HG03095 (cell line): ENCODE results near the gene CCDC136.

ENCODE experiments used
- ATAC-seq: cut with Tn5 transposase; IDR thresholded peaks from one replicate; pipeline ENCODE4 v1.9.1; 2021; ENCODE audit warnings: moderate library complexity; ENCODE audit not compliant: unreplicated experiment

CCDC136 gene

DNA sequence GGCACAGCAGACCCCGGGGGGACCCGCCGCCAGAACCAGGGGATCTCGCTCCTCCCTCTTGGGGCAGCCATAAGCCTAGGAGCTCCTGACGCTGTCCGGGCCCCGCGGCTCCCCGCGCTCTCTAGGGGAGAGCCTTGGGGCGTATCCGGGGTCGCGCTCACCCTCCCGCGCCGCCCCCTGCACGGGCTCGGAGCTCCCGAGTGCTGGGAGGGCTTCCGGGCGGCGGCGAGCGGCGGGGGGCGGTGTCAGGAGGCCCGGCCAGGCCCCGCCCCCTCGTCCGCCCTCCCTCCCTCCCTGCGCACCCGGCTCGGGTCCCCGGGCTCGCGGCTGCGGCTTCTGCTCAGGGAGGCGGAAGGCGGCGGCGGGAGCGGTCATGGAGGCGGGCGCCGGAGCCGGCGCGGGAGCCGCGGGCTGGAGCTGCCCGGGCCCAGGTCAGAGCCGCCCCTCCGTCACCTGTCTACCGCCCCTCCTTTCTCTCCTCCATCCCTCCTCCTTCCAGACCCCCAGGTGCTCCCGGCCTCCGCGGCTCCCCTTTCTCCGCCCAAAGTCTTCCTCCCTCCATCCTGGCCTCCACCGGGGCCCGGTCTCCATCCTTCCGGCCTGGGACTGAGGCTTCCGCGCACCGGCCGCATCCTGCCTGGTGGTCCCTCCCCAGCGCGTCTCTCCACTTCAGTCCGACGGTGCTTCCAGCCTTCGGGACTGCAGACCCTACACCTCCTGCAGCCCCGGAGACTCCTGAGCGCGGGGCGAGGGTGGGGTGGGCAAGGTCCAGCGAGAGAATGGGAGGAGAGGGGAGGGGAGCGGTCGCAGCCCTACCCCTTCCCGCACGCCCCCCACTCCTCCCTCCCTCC lies at the start of gene CCDC136:
CCDC136 (plus strand) TSS at position 848 of the 851 bp plus-strand sequence. CDS start 444 bp downstream, outside the sequence.
- ATAC-seq, result peak; percentile 85

DNA sequence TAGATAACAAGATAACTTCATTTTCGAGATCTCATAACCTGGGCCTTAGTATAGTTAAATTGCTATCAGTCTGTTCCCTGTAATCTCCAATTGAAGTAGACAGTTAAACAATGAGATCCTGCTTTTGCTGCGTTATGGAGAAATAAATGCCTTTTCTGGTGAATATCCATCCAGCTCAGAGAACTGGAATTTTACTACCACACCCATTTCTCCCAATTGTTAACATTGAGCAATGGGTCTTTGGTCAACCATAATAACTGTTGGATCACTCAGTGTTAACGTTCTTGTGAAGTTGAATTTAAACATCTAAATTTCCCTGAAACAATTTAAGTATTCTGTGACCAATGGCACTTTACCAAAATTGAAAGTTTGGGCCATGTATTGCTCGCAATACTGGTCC lies 49.6 kb upstream of the CCDC136 start:
- ATAC-seq, result no peak

DNA sequence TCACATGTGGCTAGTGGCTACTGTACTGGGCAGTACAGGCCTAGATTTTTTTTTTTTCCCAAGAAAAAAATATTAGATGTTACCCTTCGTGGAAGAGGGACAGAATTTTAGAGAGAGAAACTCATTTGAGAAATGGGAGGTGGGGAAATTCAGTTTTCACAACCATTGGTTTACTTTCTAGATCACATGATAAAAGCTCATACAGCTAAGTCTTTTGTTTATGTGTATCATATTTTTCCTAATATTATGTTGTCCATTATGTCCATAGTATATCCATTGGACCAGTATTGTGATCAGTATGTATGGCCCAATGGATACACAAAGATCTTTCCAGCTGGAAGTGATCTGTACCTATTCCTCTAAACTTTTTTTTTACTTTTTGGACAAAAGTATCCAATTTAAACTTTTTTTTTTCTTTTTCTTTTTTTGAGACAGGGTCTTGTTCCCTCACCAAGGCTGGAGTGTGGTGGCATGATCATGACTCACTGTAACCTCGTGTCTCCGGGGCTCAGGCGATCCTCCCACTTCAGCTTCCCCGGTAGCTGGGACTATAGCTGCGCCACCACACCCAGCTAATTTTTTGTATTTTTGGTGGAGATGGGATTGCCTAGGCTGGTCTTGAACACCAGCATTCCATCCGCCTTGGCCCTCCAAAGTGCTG lies 48.5 kb upstream of the CCDC136 start:
- no peak for ATAC-seq

DNA sequence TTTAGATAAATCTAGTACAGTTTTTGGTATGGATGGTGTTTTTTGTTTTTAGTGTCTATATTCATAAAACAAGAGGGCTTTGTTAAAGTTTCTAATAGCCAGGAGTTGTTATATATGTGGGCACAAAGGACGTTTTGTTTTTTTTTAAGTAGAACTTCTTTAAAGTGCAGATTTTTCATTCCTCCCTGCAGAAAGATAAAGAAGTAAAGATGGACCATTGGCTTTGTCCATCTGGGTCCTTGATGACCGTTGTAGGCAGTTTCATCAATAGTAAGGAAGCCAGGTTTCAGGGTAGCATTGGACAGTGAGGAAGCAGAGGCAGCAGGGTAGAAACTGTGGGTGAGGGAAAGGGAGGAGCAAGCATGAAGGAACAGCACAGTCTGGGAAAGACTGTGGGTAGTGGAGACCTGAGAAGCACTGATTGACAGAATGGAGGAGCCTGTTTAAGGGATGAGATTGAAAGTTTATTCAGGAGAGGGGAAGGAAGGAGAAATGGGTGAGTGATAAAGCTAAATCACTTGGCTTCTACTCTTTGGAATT lies 47.3 kb upstream of the CCDC136 start:
- ATAC-seq, result no peak

DNA sequence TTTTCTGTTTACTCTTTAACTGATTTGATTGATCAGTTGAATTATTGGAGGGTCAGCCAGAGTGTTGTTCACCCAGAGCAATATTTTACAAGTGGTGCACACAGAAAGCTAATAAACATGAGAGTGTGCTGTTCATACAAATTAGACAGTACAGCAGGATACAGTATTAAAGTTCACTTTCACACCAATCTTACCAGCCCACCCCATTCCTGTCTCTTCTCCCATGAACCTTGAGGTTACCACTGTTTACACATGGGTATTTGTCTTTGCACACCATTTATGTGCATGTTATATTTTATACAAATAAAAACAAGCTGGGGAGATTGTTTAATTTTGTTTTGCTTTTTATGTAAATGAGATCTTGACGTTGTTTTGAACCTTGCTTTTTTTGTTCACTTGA lies 46.1 kb upstream of the CCDC136 start:
- no peak for ATAC-seq

DNA sequence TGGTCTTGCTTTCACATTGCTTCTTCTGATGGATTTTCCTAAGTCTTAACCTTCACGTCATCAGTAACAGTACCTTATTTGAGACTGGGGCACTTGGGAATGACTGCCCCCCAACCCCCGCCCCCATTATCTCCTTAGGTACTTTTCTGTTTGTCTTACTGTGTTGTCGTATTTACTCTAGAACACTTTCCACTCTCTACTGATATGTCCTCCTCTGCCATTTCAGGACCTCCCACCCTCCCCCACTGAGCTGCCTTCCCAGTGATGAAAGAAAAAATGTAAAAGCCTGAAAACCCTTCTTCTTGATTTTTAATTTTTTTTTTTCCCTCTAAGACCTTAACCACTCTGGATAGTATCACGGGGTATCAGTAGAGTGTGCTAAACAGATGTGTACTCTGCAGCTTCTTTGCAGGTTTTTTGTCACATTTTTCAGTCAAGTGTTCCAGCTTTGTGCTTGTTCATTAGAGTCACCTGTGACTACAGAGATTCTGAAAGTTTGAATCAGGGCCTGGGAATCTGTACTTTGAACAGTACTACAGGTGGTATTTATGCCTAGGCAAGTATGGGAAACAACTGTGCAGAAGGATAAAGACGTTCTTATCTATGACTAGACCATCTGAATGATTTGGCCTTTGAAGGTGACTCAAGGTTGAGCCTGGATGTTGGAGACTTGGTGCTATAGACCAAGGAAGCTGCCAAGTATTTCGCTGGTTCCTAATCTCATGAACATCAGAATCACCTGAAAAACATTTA lies 44.3 kb upstream of the CCDC136 start:
- no peak for ATAC-seq

DNA sequence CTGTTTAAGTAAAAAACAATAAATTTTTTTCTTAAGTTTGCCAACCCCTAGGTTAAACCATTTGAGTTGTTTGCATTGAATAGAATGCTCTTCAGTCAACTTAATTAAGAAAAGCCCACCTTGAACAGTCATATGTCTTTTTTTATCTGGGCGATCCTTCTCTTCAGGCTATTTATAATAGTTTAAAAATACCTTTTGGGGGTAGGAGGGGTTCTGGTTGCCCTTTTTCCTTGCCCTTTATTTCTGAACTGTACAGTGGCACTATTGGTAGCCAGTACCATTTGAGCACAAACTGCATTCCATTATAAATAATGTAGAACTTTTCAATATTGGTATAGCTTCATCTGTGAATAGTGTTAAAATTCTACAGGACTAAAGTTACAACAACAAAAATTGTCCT lies 39.5 kb upstream of the CCDC136 start:
- ATAC-seq, result no peak

DNA sequence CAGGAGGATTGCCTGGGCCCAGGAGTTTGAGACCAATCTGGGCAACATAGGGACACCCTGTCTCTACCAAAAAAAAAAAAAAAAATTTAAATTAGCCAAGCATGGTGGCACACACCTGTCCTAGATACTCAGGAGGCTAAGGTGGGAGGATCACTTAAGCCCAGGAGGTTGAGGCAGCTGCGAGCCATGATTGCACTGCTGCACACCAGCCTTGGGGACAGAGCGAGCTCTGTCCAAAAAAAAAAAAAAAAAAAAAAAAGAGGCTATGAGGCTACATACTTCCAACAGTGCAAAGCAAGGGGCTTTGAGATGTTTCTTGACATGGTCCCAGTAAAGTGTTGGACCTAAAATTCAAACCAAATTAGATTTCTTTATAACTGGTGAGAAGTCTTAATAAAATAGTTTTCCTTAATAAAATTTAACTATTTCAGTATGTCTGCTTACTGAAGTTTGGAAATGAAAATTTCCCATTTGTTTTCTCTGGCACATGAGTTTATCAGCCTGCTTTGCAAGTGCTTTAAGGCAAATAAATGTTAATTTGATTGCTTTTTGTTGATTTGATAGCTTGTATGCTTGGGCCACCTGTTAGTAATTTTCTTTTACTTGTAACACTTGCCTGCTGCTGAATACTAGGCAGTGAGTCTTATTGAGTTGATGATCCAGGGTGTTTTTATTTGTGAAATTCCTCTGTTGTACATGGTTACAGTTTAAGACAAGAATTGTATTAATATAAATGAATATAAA lies 36.5 kb upstream of the CCDC136 start:
- ATAC-seq, result no peak

DNA sequence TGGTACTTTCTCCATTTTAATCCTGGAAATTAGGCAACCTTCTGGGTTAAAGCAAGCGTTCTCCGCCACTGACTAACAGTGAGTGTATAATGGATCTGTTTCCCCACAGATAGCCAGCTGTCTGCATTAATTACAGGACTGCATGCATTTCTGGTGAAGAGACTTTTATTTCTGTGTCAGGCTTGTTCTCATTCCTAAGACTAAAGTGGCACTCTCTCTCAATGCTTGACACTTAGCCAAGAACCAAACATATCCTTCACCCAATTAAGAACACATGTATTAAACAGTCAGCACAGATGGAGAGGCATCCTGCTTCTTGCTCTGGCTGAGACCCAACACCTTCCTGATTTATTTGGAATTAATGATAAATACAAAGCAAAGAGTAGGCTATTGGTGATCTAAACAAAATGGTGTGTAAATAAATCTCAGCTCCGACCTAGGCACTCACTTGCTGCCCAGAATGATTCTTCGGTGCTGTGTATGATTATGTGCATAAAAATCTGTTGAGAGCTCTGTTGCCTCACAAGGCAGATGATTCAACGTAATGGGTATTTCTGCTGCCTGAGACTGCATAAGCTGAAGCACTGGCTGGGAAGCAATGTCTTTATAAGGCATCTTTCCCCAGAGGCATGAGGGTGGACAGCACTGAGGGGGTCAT lies 35.8 kb upstream of the CCDC136 start:
- no peak for ATAC-seq

DNA sequence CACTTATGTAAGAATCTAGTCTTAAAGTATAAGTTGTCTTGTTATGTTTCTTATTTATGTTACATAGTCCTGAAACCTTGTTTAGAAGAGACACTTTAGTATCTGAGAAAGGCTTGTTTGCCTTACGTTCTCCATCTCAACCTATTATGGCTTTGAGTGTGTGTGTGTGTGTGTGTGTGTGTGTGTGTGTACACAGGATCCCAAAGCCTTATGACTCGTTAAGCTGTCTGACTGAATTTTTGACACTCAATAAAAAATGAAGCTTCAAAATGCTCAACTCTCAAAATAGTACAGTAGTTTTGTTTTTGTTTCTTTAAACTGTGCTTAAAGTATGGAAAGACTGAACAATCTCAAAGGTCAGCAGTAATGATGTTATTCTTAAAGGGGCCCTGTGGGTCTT lies 34.6 kb upstream of the CCDC136 start:
- no peak for ATAC-seq

DNA sequence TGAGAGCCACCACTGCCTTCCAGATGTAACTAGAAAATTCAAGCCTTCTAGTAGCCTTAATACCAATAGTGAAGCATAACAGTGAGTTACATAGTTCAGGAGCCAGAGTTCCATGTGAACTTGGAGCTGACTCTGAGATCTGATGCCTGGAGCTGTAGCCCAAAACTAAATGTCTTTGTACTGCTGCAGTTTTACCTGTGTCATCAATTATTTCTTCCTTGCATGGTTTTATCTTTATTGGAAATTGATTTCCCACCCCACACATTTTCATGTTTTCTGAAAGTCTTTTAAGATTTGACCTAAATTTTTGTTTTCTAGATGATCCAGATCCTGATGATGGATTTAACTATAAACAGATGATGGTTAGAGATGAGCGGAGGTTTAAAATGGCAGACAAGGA lies 33.2 kb upstream of the CCDC136 start:
- ATAC-seq, result no peak

DNA sequence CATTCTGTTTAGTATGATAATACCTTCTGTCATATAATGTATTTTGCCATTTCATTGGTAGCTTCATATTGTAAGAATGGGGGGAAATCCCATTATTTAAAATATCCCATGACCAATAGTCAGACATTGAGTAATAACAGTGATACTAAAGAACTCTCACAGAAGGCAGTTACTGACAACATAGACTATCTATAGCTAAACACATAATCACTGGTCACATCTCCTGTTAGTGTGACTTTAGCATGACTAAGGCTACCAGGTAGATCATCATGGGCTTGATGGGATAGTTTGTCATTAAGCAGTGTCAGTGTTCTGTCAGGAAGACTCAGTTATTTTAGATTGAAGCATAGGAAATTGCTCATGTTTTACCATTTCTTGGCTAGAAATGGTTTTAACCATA lies 32.5 kb upstream of the CCDC136 start:
- no peak for ATAC-seq

DNA sequence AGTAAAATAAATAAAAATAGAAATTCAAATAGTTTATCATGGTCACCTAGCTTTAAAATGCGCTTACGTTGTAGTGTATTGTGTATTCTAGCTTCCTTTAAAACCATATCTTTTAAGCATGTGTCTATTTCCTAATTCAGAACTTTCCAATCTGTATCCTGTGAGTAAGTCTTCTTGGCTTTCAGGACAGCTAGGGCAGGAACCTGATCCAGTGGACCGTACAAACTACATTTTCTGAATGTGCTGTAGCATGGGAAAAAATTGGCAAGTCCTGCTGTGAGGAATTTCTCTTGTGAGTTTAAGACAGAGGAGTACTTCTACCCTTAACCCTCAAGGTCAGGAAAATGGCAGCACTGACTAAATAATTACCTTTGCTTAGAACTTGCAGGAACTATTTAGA lies 28.2 kb upstream of the CCDC136 start:
- ATAC-seq, result no peak

DNA sequence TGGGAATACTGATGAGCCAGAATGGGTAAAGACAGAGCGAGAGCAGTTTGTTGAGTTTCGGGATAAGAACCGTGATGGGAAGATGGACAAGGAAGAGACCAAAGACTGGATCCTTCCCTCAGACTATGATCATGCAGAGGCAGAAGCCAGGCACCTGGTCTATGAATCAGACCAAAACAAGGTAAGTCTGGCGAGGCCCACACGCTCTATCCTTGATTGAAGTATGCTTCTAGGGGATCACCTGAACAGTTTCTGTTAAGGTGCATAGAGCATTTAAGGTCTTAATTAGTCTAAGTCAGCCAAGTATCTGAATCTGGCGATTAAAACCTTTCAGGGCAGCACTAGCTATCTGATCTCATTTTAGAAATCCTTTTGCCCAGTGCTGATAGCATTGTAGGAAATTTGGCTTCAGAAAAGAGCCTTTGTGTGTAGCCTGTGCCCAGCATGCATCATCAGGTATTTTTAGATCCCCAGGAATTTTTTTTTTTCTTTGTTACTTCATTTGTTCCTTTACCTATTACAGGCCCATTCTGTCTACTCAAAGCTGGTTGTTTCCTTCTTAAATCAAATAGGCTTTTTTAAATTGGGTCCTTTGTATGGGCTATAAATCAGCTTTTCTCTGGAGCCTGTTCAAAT lies 24.2 kb upstream of the CCDC136 start:
- no peak for ATAC-seq

DNA sequence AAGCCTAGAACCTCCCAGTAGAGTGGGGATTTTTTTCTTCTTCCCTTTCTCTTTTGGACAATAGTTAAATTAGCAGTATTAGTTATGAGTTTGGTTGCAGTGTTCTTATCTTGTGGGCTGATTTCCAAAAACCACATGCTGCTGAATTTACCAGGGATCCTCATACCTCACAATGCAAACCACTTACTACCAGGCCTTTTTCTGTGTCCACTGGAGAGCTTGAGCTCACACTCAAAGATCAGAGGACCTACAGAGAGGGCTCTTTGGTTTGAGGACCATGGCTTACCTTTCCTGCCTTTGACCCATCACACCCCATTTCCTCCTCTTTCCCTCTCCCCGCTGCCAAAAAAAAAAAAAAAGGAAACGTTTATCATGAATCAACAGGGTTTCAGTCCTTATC lies 21.5 kb upstream of the CCDC136 start:
- no peak for ATAC-seq

DNA sequence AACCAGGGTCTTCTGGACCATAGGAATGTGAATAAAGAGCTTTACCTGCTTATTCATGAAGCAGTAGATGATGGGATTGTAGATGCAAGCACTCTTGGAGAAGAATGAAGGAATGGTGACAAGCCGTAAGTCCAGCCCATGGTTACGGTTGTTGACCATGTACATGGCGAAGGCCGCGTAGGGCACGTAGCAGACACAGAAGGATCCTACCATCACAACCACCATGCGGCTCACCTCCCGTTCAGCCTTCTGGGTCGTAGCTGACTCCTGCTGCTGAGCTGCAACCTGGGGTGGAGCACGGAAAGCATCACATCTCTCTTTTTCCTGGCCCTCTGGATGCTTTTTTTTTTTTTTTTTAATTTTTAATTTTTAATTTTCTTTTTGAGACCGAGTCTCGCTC lies 18.2 kb upstream of the CCDC136 start:
- no peak for ATAC-seq

DNA sequence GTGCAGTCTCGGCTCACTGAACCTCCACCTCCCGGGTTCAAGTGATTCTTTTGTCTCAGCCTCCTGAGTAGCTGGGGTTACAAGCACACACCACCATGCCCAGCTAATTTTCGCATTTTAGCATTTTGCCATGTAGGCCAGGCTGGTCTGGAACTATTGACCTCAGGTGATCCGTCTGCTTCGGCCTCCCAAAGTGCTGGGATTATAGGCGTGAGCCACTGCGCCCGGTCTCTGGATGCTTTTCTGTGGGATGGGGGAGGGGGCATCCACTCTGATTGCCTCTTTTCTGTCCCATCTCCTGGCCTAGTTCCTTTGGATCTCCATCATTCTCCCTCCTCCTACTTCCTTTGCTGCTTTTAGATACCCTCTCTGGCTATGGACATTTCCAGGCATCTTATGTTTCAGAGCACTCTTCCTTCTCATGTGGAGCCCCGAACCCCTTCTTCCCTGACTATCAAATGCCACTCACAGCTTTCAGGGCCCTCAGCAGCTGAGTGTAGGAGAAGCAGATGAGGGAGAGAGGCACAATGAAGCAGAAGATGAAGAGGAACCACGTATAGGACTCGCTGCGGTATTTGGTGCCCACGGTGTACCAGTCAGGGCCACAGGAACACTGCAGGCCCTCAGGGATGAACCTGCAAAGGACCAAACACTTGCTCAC lies 17.6 kb upstream of the CCDC136 start:
- ATAC-seq, result no peak

DNA sequence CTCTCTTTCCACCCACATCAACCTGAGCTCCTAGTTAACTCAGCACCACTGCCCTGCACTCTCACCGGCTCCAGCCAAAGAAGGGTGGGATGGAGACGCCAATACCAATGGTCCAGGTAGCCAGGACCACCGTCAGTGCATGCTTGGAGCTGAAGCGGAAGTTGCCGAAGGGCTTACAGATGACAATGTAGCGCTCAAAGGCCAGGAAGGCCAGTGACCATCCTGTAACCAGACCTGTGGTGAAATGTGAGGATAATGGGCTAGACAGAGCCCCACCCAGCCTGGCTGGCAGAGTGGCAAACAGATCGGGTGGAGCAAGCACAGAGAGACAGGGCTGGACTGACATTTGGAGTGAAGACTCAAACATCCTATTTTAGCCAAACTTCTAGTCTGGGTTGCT lies 16.8 kb upstream of the CCDC136 start:
- ATAC-seq, result no peak

DNA sequence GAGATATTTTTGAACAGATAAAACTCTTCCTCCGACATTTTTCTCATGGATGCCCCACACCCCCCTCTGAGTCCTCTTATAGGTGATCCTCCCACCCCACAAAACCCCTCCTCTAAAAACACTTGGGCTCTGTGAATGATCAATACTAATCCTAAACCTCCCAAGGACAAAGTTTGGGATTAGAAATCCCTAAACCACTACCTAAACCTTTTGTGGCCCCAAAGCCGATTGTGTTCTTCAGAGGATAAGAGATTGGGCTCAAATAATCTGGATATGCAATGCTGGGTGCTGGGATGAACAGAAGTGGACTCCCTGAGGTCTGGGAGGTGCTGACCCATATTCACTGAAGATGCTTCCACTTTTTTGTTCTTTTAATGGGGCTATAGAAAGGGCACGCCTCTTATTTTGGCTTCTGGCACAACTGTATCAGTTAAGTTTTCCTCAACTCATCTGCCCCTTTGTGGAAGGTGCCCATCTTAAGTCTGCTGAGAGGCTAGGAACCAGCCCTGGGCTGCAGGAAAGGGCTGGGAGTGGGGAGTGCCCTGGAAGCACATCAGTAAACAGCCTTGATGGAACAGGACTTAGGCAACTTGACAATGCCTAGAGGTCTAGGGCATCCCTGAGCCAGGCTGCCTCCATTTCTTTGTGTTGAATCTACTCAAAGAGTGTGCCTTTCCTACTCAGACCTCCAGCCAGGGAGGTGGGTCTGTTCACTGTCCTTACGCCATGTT lies 15.9 kb upstream of the CCDC136 start, which contains the start of gene OPN1SW:
OPN1SW (minus strand) TSS at position 51 of the 731 bp plus-strand sequence; CDS start at position 38, 13 bp downstream.
- ATAC-seq, result no peak
